Sigmoid colon (tissue), 4 donors: ENCODE results near the gene KCNQ2.

Experiments used
- CTCF ChIP-seq, 4 experiments: fragments of 450-650 bp in 3 of 4; fragments of 200-600 bp in 1 of 4; IDR thresholded peaks; one replicate each; pipeline ENCODE4 v1.5.1; 2016 to 2019; ENCODE audit warnings: antibody characterized with exemption in 4 of 4, mild to moderate bottlenecking in 3 of 4, moderate library complexity in 2 of 4
- POLR2AphosphoS5 ChIP-seq, 4 donors: sonication (generic); formaldehyde crosslinking; IDR thresholded peaks; one replicate each; pipeline ENCODE4 v1.6.1; 2017; ENCODE audit warnings: antibody characterized with exemption in 4 of 4

GRCh38 chr20:63454731-63455567 is 17.5 kb downstream of the KCNQ2 start:
- TF ChIP-seq CTCF (IDR thresholded peaks at IDR 0.05) (no peak), POLR2AphosphoS5 (IDR thresholded peaks at IDR 0.05) (no peak)
